SIG-M5 treated with dmso at 0.1 percent for 504 hours (cell line): Measurements from ENCODE around the gene B3GNT5.

Experiments used
- DNase-seq: peaks from one replicate; lab custom pipeline; 2025; ENCODE audit not compliant: unreplicated experiment; lab: John Stamatoyannopoulos, UW

The B3GNT5 gene

DNA sequence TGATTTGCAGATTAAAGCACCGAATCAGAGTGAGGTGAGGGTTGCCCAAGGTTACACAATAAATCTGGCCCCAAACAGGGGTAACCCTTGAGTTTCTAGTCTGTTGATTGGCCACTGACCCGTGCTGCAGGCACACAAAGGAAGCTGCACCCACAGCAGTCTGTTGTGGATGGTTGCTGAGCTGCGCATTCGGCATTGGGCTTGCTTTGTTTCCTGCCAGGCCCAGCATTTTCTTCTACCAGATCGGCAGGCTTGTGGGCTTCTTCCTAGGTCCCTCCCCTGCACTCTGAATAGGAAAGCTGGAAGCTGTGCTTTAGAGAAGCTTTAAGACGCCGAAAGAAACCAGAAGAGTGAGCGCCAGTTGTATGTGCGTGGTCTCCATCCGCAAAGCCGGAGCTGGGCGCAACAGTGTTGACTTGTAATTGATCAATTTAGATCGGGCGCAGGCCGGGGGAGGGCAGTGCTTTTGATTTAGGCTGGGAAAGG lies 12.1 kb downstream of the B3GNT5 start:
- DNase-seq = no peak

DNA sequence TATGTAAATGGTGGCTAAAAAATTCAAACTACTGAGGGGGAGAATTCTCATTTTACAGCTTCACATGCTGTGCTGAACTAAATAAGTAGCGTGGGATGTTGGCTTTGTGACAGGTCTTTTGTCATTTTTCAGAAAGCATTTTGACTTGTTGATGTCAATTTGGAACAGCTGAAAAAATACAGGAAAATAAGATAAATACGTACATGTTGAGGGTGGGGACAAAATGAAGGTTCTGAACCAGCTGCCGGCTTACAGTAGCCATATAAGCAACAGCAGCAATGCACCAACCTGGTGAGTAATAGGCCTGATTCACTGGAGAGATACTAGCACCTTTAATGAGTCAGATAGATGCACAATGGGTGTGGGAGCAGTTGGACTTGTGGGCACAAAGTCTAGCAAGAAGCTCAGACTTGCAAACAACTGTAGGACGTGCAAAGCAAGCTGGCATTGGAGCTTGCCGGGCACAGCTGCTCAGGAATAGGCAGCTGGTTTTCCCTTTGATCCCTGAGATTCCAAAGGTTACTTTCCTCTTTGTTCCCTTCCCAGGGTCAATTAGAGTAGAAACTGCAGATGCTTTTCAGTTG lies 12.9 kb downstream of the B3GNT5 start:
- no peak for DNase-seq

DNA sequence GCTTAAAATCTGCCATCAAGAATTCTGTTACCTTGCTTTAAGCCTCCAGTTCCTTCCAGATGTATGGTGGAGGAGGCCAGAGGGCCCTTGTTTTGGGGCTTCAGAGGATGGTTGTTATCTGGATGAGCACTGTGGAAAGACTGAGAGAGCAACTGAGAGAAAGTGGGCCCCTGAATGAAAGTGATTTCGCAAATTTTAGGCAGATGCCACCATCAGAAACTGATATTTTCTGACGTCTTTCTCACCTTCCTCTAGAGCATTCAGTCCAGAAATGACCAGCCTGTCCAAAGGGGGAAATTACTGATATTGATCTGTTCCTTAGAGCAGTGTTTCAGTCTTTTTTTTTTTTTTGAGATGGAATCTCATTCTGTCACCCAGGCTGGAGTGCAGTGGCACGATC lies 13.4 kb downstream of the B3GNT5 start:
- no peak for DNase-seq

DNA sequence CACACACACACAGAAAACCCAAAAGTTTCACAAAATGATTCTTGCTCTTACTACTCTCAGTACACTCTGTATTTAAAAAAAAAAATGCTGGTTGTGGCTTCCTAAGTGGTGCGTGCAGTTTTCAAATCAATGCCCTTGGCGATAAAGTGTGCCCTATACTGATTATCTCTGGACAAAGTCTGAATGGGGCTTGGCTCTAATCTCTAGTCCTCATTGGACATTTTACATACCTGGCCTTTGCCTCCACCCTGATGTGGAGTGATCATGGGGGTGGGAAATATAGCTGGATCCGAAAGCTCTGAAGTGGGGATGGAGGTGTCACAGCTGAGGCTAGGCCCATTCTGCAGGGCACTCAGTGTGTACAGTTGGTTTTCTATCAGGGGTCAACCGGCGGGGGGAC lies 14.1 kb downstream of the B3GNT5 start:
- DNase-seq = no peak

DNA sequence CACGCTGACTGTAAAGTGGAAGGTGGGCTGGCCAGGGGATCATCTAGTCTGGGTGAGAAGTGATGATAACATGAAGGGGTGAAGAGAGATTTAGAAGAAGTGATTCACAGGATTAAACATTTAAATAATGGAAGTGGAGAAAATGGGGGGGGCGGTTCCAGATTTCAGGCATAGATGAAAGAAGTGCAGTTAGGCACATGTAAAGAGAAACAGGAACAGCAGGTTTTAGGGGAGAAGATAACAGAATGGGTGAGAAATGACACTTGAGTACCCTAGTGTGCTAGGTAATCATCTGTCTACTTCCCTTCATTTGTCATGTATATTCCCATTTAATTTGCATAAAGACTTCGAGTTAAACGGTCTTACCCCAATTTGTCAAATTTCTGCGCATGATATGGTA lies 15.3 kb downstream of the B3GNT5 start:
- DNase-seq = no peak

DNA sequence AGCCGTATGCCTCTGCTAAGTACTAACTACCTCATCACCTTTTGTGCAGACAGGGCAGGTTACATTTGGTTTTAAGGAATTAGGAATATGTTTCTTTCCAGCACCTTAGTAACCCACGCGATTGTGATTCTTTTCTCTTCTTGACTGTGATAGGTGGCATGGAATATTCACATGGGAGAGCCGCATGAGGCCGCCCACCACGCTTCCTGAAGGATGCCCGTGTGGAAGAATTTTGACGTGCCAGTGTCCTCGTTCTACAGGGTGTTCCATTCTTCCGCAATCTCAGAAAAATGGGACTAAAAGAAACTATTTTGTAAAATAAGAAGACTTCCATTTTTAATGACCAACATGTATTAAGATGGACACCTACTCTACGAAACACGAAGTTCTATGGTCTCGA lies 16.3 kb downstream of the B3GNT5 start:
- DNase-seq = no peak

DNA sequence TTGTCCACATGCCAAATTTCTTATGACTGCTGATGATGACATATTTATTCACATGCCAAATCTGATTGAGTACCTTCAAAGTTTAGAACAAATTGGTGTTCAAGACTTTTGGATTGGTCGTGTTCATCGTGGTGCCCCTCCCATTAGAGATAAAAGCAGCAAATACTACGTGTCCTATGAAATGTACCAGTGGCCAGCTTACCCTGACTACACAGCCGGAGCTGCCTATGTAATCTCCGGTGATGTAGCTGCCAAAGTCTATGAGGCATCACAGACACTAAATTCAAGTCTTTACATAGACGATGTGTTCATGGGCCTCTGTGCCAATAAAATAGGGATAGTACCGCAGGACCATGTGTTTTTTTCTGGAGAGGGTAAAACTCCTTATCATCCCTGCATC lies 17.3 kb downstream of the B3GNT5 start:
- DNase-seq = no peak

DNA sequence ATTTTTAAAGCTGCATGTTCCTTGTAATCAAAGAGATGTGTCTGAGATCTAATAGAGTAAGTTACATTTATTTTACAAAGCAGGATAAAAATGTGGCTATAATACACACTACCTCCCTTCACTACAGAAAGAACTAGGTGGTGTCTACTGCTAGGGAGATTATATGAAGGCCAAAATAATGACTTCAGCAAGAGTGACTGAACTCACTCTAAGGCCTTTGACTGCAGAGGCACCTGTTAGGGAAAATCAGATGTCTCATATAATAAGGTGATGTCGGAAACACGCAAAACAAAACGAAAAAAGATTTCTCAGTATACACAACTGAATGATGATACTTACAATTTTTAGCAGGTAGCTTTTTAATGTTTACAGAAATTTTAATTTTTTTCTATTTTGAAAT lies 19.1 kb downstream of the B3GNT5 start:
- no peak for DNase-seq

DNA sequence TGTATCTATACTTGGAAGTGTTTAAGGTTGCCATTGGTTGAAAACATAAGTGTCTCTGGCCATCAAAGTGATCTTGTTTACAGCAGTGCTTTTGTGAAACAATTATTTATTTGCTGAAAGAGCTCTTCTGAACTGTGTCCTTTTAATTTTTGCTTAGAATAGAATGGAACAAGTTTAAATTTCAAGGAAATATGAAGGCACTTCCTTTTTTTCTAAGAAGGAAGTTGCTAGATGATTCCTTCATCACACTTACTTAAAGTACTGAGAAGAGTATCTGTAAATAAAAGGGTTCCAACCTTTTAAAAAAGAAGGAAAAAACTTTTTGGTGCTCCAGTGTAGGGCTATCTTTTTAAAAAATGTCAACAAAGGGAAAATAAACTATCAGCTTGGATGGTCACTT lies 19.7 kb downstream of the B3GNT5 start:
- peak; percentile 20 for DNase-seq

DNA sequence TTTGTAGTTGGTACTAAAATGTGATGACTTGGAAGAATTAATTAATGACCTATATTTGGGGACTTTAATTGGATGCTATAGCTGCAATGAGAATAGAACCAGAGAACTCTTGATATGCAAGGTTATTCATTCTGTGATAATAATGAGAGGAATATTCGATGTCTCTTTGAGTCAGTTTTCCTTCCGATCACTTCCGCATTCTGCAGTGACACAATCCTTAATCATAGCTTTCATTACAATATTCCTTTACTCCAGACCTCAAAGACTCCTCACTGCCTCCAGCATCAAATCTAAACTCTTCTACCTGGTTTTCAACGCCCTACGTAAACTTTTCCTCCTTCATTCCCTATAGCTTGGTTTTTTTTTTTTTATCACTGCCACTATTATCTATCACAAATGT lies 21.6 kb downstream of the B3GNT5 start:
- DNase-seq = no peak

DNA sequence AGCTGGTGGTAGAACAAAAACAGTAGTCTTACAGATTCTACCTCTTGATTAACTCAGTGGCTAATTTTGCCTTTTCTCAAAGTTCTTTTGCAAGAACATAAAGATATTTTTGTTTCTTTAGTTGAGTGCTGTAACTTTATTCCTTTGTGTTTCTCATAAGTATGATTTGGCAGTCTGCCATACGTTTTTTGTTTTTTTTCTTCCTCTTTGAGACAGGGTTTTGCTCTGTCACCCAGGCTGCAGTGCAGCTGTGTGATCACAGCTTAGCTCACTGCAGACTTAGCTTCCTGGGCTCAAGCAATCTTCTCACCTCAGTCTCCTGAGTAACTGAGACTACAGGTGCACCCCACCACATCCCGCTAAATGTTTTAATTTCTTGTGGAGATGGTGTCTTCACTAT lies 22.4 kb downstream of the B3GNT5 start:
- peak; percentile 54 for DNase-seq

DNA sequence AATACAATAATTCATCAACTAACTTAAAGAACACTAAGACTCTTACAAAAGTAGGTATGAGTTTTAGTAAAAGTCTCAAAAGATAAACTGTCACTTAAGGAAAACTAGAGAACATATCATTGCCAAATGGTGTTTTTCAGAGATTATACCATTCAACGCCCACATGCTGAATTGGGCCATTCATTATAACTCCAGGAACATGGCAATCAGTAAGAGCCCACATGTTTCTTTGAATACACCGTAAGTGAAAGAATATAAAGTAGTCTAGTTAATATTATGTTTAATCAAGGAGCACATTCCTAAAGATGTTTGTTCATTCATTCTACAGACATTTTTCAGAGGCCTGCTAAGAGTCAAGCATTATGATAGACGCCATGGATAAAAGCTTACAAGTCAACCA lies 22.9 kb downstream of the B3GNT5 start:
- no peak for DNase-seq

DNA sequence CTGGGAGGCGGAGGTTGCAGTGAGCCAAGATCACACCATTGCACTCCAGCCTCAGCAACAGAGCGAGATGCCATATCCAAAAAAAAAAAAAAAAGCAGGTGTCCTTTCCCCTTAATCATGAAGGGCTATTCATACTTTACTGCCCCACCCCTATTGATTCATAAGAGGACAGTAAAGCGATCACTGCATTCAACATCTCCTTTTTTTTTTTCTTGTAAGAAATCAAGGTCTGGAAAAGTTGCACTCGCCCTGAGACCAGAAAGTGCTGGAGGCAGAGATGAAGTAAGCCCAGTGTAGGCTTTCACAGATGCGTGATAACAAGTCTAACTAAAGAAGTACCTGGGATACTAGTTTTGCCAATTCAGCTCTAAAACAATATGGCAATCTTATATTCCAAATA lies 24.2 kb downstream of the B3GNT5 start:
- no peak for DNase-seq

DNA sequence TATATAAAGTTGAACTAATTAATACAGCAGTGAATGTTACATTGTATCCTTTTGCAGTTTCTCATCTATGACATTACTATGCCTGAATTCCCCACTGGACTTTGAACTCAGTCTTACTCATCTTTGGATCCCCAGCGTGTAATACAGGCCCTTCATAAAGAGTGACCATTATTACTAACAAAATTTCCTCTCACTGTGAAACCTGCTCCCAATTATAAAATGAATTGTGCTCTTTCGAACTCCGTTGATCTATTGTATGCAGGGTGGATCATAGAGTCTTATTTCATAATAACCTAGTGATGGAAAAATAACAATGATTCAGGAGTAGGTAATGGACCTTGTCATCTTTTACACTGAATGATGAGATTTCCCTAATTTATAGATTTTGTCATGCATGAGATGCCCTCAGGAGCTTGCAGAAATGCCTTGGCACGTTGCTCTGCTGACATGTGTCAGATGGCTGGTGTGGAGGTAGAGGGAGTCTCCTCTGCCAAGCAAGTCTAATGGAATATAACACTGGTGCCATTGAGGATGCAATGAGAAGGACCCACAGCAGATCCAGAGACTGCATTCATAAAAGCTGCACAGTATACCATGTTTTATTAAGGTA lies 25.5 kb downstream of the B3GNT5 start:
- no peak for DNase-seq

DNA sequence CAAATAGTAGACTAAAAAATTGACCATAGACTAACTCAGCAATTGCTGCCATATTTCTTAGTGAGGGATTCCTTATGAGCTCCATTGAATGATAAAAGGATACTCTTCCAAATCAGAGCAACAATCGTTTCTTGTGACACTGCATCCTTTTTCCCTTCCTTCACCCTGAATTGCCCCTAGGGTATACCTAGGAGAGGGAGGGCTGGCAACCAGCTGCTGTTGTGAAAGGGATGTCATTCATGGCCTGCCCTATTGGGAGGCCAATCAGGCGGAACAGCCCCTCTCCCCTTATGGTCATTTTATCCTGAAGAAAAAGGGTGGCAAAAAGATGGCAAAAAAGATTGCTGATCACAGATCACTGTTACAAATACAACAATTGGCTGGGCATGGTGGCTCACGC lies 26.3 kb downstream of the B3GNT5 start:
- DNase-seq = no peak

DNA sequence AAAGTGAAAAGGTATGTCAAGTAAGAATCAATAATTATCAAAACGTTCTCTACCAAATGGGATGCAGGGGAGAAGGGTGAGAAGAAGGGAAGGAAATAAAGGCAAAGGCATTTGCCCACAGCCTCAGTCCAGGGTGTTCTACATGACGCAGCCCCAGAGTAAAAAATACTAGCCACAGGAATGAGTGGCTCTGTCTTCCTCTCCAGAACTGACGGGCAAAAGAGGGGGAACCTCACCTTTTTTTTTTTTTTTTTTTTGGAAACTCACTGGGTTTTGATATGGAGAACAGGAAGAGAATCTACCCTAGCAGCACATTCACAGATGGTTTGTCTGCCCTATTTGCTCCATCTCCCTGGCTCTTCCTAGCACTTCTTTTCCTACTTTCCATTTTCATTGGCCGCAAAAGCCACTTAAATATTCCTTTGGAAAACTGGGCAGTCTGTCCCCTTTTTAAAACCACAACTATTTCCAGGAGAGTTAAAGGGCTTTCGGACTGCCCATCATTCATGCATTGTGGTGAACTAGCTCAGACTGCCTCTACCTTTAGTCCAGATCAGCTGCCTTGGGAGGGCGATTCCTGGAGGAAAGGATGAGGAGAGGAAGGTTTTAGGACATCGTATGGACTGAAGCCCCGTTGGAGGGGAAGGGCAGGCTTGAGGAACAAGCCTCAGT lies 28.2 kb downstream of the B3GNT5 start:
- no peak for DNase-seq

DNA sequence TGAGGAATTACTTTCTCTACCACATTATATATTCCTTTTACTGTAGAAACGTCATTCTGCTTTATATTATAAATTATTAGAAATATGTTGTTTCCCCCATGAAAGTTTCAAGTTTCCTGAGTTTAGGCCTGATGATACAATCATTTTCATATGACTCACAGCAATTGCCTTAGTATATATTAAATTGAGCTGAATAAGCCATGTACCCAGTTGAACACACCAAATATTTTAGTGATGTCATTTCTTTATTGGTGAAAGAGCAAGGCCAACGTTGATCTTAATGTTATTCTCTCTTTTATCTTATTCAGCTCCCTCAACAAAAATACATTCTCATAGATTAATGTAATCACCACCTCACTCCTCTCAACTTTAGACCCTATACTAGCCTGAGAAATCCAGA lies 30.8 kb downstream of the B3GNT5 start:
- DNase-seq = no peak

DNA sequence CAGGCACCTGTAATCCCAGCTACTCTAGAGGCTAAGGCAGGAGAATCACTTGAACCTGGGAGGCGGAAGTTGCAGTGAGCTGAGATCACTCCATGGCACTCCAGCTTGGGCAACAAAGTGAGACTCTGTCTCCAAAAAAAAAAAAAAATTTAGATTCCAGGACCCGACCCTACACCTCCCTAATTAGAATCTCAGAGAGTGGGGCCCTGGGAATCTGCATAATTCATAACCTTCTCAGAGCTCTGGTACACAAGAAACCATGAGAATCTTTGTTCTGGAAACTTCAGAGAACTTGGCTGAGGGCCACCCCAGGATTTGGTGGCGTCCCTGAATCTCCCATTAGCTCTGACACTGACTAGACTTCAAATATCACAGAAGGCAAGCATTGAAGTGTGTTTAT lies 31.5 kb downstream of the B3GNT5 start:
- no peak for DNase-seq

DNA sequence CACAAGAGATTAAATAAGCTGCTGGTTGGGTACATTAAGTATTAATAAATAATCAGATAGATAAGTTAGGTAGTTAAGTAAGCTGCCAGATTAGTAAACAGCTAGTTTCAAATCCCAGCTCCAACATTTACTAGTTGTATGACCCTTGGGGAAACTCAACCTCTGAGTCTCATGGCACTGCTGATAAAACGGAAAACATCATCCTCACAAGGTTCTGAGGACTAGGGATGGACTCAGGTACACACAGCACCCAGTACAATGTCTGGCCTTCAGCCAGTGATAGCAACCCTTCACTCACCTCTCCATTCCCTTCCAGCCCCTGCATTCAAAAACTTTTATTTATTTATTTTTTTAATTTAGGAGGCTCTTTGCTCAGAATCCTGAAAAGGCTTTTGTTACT lies 32.3 kb downstream of the B3GNT5 start:
- no peak for DNase-seq

DNA sequence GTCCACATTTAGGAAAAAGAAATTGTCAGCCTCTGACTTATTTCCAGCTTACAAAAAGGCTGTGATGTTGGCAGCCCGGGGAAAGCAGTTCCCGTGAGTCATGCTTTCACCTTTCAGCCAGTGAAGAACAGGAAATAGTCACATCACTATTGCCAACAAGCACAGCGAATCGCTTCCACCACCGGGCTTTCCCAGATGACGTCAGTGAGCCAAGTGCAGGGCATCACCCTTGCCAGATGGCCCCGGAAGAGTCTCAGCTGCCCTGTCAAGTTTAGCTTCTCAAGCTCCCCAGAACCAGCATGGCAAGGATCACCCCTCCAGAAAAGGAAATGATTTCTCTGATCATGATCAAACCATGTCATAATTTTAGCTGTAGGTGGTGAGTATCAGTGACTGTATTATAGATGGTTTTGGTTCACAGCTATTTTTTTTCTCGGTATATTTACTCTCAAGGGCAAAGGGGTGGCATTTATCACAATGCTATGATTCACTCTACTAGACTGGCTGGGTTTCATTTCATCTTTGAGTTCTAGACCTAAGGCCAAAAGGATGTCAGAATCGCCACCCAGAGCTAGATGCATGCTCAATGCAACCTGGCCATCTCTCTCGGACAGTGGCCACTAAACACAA lies 32.9 kb downstream of the B3GNT5 start:
- peak; percentile 90 for DNase-seq

DNA sequence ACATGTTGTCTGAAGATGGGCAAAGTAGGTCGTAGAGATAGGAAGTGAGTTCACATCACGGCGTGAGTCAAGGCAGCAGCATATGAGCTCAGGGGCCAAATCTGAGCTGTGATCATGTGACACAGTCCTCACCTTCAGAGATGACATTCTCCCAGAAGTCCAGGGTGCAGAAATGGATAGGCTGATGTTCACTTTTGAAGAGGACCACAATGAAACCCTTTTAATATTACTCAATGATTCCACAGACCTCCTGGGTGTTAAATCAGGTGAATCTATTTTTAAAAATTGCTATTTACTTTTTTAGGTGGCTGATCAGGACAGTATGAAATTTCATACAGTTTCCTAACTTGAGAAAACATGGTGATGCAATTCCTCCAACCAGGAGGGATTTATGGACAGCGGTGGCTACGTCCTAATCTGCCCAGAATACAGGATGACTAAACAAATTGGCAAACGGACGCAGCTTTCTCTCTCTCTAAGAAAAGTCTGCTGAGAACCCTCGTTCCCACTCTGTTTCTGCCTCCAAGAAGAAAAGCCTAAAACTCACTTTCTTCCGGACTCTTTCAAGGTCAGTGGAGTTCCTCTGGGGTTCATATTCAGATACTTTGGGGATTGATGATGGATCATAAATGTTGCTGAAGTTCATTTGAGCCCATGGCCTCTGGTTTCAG lies 34.4 kb downstream of the B3GNT5 start:
- no peak for DNase-seq

DNA sequence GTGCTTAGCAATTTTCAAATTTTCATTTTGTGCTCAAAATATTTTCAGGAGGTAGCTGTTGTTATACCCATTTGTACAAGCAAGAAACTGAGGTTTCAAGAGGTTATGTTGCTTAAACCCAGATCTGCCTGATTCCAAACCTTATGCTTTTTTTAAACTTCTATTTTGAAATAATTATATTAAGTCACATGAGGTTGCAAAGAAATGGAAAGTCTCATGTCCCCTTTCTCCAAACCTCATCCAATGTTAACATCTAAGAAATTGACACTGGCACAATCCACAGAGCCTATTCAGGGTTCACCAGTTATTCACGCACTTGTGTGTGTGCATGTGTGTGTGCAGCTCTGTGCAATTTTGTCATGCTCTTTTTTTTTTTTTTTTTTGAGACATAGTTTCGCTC lies 35.1 kb downstream of the B3GNT5 start:
- DNase-seq = no peak
